ENCODE data around the gene CDC42BPA. TPM values are rescaled to one million over a fixed set of nuclear protein-coding genes. Genes with fewer than 3 reads are reported as not detected.

CDC42BPA gene
- total and polyA plus RNA-seq, 2 donors (not counting 3 experiments of a cell fraction or from before 2014, with no cell fraction given): 26.1 to 92.6 TPM

- H3K79me2 ChIP-seq (ENCODE audit: control insufficient read depth, insufficient read depth, low read length): no peaks in the 10 kb centered on the region
- TF ChIP-seq FOS (IDR thresholded peaks at IDR 0.05; ENCODE audit: borderline replicate concordance, insufficient read depth, low read length) (no peak), GATA2 (IDR thresholded peaks at IDR 0.05; ENCODE audit: insufficient read depth, insufficient read length, low read depth, low read length) (no peak), EZH2 (IDR thresholded peaks at IDR 0.05; ENCODE audit: borderline replicate concordance, low read depth, low read length, severe bottlenecking) (no peak), JUN (IDR thresholded peaks at IDR 0.05; ENCODE audit: borderline replicate concordance, insufficient read depth, insufficient read length, low read depth) (no peak), CTCF (IDR thresholded peaks at IDR 0.05; ENCODE audit: extremely low read depth in 1 of 2, insufficient read depth in 1 of 2, low read depth in 1 of 2, low read length in 2 of 2) (no peak), POLR2AphosphoS5 (IDR thresholded peaks at IDR 0.05; ENCODE audit: insufficient read depth, low read depth, low read length) (no peak)
- TF ChIP-seq, protein P1, sequence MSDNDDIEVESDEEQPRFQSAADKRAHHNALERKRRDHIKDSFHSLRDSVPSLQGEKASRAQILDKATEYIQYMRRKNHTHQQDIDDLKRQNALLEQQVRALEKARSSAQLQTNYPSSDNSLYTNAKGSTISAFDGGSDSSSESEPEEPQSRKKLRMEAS (IDR thresholded peaks at IDR 0.05; ENCODE audit: insufficient read depth, insufficient read length): no peak
- H3K27me3 ChIP-seq (ENCODE audit: control insufficient read depth in 2 of 2, insufficient read depth in 2 of 2, low read length in 2 of 2): no peaks in the 10 kb centered on the region
- no peaks in the 10 kb centered on the region for H3K9me3 ChIP-seq (replicated peaks; ENCODE audit: control insufficient read depth, insufficient read depth, low read length)
- no peaks in the 10 kb centered on the region for H4K20me1 ChIP-seq (replicated peaks; ENCODE audit: control insufficient read depth, extremely low read depth, insufficient read depth, low read length)
- H3K4me2 ChIP-seq (ENCODE audit: insufficient read depth, low read length): no peak overlapping the region
- H3K9ac ChIP-seq (replicated peaks; ENCODE audit: extremely low read depth, insufficient read depth, low read length): no peak overlapping the region
- H3K36me3 ChIP-seq (ENCODE audit: control insufficient read depth in 2 of 2, extremely low read depth in 1 of 2, insufficient read depth in 2 of 2, low read length in 2 of 2): no peaks in the 10 kb centered on the region
- dilution Hi-C loops (cut with MboI; ENCODE audit: extremely low pct_ligation_motif_present, low sequenced_read_pairs) (no loop called here), intact Hi-C loops (cut with micrococcal nuclease) (no loop called here)
- no peak overlapping the region for H2AFZ ChIP-seq (ENCODE audit: low read depth, low read length)
- H3K4me3 ChIP-seq (replicated peaks in 1 of 3; ENCODE audit: insufficient read depth in 1 of 3, low read depth in 1 of 3, low read length in 3 of 3): no peak overlapping the region
- no TSS peak for BruUV-seq (replicated peaks)
- POLR2A ChIA-PET: no interaction called here
- H3K9me1 ChIP-seq (replicated peaks; ENCODE audit: control insufficient read depth, extremely low read depth, insufficient read depth, low read length): no peaks in the 10 kb centered on the region
- FAIRE-seq (no peak), DNase-seq (ENCODE audit: low read depth, low spot score) (no peak)
- no peaks in the 10 kb centered on the region for H3K4me1 ChIP-seq (ENCODE audit: control insufficient read depth, extremely low read depth, insufficient read depth, low read length)
- CTCF ChIA-PET: interaction anchor here (2.1 to 2.4 kb wide), 2 partner anchors 28 to 347 kb away, joined by 5 to 7 read pairs; no protein-coding TSS in a partner anchor
- no peak overlapping the region for H3K27ac ChIP-seq (ENCODE audit: insufficient read depth, low read depth, low read length)
Observed at GRCh38 chr1:226973371-226973897, 344.9 kb downstream of the CDC42BPA start.

Data from endothelial cell of umbilical vein (primary cell).